ENCODE measurements around the gene C9orf78. TPM values are rescaled to one million over a fixed set of nuclear protein-coding genes. Genes with fewer than 3 reads are reported as not detected.

C9orf78 gene
- 119 TPM for polyA plus RNA-seq

GRCh38 chr9:129835128-129835859, at the start of gene C9orf78, which contains the start of gene USP20:
Gene C9orf78 (minus strand): TSS chr9:129835275. CDS start chr9:129835221, 54 bp downstream.
Gene USP20 (plus strand): TSS chr9:129835458. CDS start chr9:129852556, 17,098 bp downstream.
- H3K27me3 Mint-ChIP-seq = no peaks in the 10 kb centered on the region
- H3K4me3 Mint-ChIP-seq = peak within 1 kb of the TSS; percentile 96 to 99 (median 98)
- peaks cover 19 to 36% (median 33%) of the 10 kb centered on the region in 3 donors for H3K4me1 Mint-ChIP-seq
- no peaks in the 10 kb centered on the region for H3K9me3 Mint-ChIP-seq
- peak within 1 kb of the TSS; percentile 98 to 100 (median 99) for H3K27ac Mint-ChIP-seq
- peaks cover 3% of the 10 kb centered on the region for H3K36me3 Mint-ChIP-seq

GRCh38 chr9:129884220-129885017, 49.3 kb upstream of the C9orf78 start:
- H3K27me3 Mint-ChIP-seq = peaks cover 2% of the 10 kb centered on the region
- H3K36me3 Mint-ChIP-seq = no peaks in the 10 kb centered on the region
- peak overlapping the region; percentile 94 to 99 (median 98) for H3K27ac Mint-ChIP-seq
- H3K4me3 Mint-ChIP-seq = peak overlapping the region; percentile 79 to 98 (median 94)
- H3K4me1 Mint-ChIP-seq = peaks cover 32 to 40% (median 33%) of the 10 kb centered on the region in 3 donors
- no peaks in the 10 kb centered on the region for H3K9me3 Mint-ChIP-seq

- Mint-ChIP-seq H3K27me3 (no peaks in the 10 kb centered on the region), H3K27ac (peak overlapping the region in 1 of 3 donors; percentile 67), H3K9me3 (no peaks in the 10 kb centered on the region), H3K4me1 (peaks cover 12 to 18% (median 17%) of the 10 kb centered on the region in 3 donors), H3K36me3 (no peaks in the 10 kb centered on the region), H3K4me3 (peak overlapping the region in 2 of 4 donors; percentile 8 to 40)
Measured at GRCh38 chr9:129881547-129882324, 46.7 kb upstream of the C9orf78 start.

GRCh38 chr9:129880654-129881546, 45.8 kb upstream of the C9orf78 start:
- Mint-ChIP-seq H3K27me3 (no peaks in the 10 kb centered on the region), H3K9me3 (no peaks in the 10 kb centered on the region), H3K27ac (peak overlapping the region in 2 of 3 donors; percentile 48 to 87), H3K36me3 (no peaks in the 10 kb centered on the region), H3K4me1 (peaks cover 8 to 14% (median 13%) of the 10 kb centered on the region in 3 donors), H3K4me3 (peak overlapping the region in 1 of 4 donors; percentile 65)

- H3K9me3 Mint-ChIP-seq = no peaks in the 10 kb centered on the region
- peak overlapping the region in 2 of 3 donors; percentile 42 to 87 for H3K27ac Mint-ChIP-seq
- no peaks in the 10 kb centered on the region for H3K36me3 Mint-ChIP-seq
- peak overlapping the region in 1 of 4 donors; percentile 65 for H3K4me3 Mint-ChIP-seq
- H3K27me3 Mint-ChIP-seq = no peaks in the 10 kb centered on the region
- peaks cover 8 to 11% (median 10%) of the 10 kb centered on the region in 3 donors for H3K4me1 Mint-ChIP-seq
Measured at GRCh38 chr9:129879991-129880653, 45.0 kb upstream of the C9orf78 start.

- Mint-ChIP-seq H3K4me3 (no peak overlapping the region), H3K27ac (no peak overlapping the region), H3K4me1 (peaks cover 3 to 5% (median 5%) of the 10 kb centered on the region in 3 donors), H3K27me3 (no peaks in the 10 kb centered on the region), H3K9me3 (no peaks in the 10 kb centered on the region), H3K36me3 (no peaks in the 10 kb centered on the region)
Measured at GRCh38 chr9:129879103-129879699, 44.1 kb upstream of the C9orf78 start.

- H3K4me1 Mint-ChIP-seq = peaks cover 0 to 3% (median 2%) of the 10 kb centered on the region in 3 donors
- H3K9me3 Mint-ChIP-seq = no peaks in the 10 kb centered on the region
- H3K27ac Mint-ChIP-seq = peak overlapping the region in 2 of 3 donors; percentile 53 to 58
- peaks cover 2% of the 10 kb centered on the region for H3K36me3 Mint-ChIP-seq
- no peaks in the 10 kb centered on the region for H3K27me3 Mint-ChIP-seq
- H3K4me3 Mint-ChIP-seq = no peak overlapping the region
Measured at GRCh38 chr9:129878291-129878690, 43.2 kb upstream of the C9orf78 start.

- H3K36me3 Mint-ChIP-seq = peaks cover 2% of the 10 kb centered on the region
- peaks cover 0 to 4% (median 4%) of the 10 kb centered on the region in 3 donors for H3K4me1 Mint-ChIP-seq
- peak overlapping the region in 1 of 4 donors; percentile 9 for H3K4me3 Mint-ChIP-seq
- H3K9me3 Mint-ChIP-seq = no peaks in the 10 kb centered on the region
- no peaks in the 10 kb centered on the region for H3K27me3 Mint-ChIP-seq
- peak overlapping the region in 1 of 3 donors; percentile 42 for H3K27ac Mint-ChIP-seq
Measured at GRCh38 chr9:129876815-129877214, 41.7 kb upstream of the C9orf78 start.

GRCh38 chr9:129875687-129876395, 40.8 kb upstream of the C9orf78 start:
- no peaks in the 10 kb centered on the region for H3K9me3 Mint-ChIP-seq
- H3K27ac Mint-ChIP-seq = no peak overlapping the region
- peaks cover 4% of the 10 kb centered on the region for H3K36me3 Mint-ChIP-seq
- peaks cover 0 to 6% (median 4%) of the 10 kb centered on the region in 3 donors for H3K4me1 Mint-ChIP-seq
- no peaks in the 10 kb centered on the region for H3K27me3 Mint-ChIP-seq
- H3K4me3 Mint-ChIP-seq = no peak overlapping the region

- H3K36me3 Mint-ChIP-seq = peaks cover 7% of the 10 kb centered on the region
- no peaks in the 10 kb centered on the region for H3K27me3 Mint-ChIP-seq
Measured at GRCh38 chr9:129875181-129875611, 40.1 kb upstream of the C9orf78 start.

GRCh38 chr9:129874261-129875101, 39.4 kb upstream of the C9orf78 start:
- peak overlapping the region in 1 of 4 donors; percentile 37 for H3K4me3 Mint-ChIP-seq
- H3K36me3 Mint-ChIP-seq = peaks cover 7% of the 10 kb centered on the region
- no peaks in the 10 kb centered on the region for H3K27me3 Mint-ChIP-seq
- H3K9me3 Mint-ChIP-seq = no peaks in the 10 kb centered on the region
- peaks cover 0 to 6% (median 4%) of the 10 kb centered on the region in 3 donors for H3K4me1 Mint-ChIP-seq
- H3K27ac Mint-ChIP-seq = peak overlapping the region in 1 of 3 donors; percentile 87

More at GRCh38 chr9:129875181-129875611, 40.1 kb upstream of the C9orf78 start:
- no peaks in the 10 kb centered on the region for H3K9me3 Mint-ChIP-seq
- peaks cover 0 to 6% (median 4%) of the 10 kb centered on the region in 3 donors for H3K4me1 Mint-ChIP-seq
- no peak overlapping the region for H3K4me3 Mint-ChIP-seq
- no peak overlapping the region for H3K27ac Mint-ChIP-seq

All from IgD-negative memory B cell (primary cell).